Esophagus muscularis mucosa (tissue), 4 donors: ENCODE data around the gene ARHGAP24.

ENCODE experiments used
- EP300 ChIP-seq: sonication (generic); formaldehyde crosslinking; IDR thresholded peaks from one replicate; pipeline ENCODE4 v1.6.1; 2017; ENCODE audit warnings: antibody characterized with exemption
- POLR2A ChIP-seq: fragments of 450-650 bp; IDR thresholded peaks from one replicate; pipeline ENCODE4 v1.6.1; 2017; ENCODE audit warnings: antibody characterized with exemption, moderate library complexity, mild to moderate bottlenecking, low read depth
- POLR2AphosphoS5 ChIP-seq, 2 donors: sonication (generic); formaldehyde crosslinking; IDR thresholded peaks; one replicate each; pipeline ENCODE4 v1.6.1; 2017; ENCODE audit warnings: antibody characterized with exemption in 2 of 2
- TF ChIP-seq, protein P1 (sequence below), 3 experiments: fragments of 200-600 bp in 2 of 3; fragments of 450-650 bp in 1 of 3; sonication (generic) in 2 of 3; IDR thresholded peaks; one replicate each; pipeline ENCODE4 v1.5.1; 2017 to 2019; ENCODE audit warnings: antibody characterized with exemption in 3 of 3, mild to moderate bottlenecking in 2 of 3, moderate library complexity in 1 of 3

DNA sequence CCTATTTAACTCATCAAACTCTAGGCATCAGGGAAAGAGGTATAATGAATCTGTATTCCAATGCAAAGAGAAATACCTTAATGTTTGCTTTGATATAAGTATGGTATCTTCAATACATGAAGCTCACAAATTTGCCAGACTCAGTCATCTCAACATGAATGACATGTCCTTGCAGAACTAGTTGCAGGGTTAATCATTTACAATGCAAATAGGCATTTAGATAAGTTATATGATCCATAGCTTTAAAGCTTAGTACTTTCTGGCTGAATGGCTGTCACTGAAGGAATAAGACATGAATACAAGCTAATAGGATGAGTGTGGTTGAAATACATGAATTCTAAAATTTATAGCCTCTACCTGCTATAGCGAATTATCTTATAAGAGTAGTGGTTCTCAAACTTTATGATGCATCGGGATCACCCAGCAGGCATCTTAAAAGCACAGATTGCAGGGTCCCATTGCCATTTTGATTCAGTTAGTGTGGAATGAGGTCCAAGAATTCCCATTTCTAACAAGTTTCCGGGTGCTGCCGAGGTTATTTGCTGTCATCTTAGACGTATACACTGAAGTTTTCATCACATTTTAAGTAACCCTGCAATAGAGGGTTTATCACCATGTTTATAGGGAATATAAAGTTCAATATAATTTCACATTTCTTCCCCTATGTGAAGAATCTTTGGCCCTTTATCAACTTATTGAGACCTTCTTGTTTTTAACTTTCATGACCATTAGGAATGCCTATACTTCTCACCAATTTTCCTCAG, 439.2 kb downstream of the ARHGAP24 start:
- TF ChIP-seq EP300 (no peak), POLR2A (no peak), POLR2AphosphoS5 (IDR thresholded peaks at IDR 0.05) (no peak)
- TF ChIP-seq, protein P1, sequence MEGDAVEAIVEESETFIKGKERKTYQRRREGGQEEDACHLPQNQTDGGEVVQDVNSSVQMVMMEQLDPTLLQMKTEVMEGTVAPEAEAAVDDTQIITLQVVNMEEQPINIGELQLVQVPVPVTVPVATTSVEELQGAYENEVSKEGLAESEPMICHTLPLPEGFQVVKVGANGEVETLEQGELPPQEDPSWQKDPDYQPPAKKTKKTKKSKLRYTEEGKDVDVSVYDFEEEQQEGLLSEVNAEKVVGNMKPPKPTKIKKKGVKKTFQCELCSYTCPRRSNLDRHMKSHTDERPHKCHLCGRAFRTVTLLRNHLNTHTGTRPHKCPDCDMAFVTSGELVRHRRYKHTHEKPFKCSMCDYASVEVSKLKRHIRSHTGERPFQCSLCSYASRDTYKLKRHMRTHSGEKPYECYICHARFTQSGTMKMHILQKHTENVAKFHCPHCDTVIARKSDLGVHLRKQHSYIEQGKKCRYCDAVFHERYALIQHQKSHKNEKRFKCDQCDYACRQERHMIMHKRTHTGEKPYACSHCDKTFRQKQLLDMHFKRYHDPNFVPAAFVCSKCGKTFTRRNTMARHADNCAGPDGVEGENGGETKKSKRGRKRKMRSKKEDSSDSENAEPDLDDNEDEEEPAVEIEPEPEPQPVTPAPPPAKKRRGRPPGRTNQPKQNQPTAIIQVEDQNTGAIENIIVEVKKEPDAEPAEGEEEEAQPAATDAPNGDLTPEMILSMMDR (IDR thresholded peaks at IDR 0.05): no peak
